Superior temporal gyrus (tissue), 1 donor: Measurements from ENCODE around the gene RAB3C.

Source experiments
- DNase-seq: peaks from one replicate; pipeline ENCODE4 v3.0.0-alpha.2; 2016; ENCODE audit errors: extremely low spot score

Gene RAB3C

DNA sequence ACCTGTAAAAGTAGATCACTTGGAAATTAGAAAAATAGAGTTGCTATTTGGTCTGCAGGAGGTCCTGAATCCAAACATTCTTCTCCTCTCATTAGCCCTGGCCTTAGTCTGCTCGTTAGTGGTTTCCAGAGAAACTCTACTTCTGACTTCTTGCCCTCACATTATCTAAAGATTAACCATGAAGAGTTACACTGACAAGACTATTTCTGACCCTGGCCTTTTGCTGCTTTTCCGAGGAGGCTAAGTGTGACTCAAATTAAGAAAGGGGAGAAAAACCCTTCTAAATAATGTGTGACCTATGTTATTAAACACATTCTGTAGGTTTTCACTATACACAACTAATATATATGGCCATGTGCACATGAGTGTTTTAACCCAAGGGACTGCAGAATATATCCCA lies 302.4 kb downstream of the RAB3C start:
- no peak for DNase-seq

DNA sequence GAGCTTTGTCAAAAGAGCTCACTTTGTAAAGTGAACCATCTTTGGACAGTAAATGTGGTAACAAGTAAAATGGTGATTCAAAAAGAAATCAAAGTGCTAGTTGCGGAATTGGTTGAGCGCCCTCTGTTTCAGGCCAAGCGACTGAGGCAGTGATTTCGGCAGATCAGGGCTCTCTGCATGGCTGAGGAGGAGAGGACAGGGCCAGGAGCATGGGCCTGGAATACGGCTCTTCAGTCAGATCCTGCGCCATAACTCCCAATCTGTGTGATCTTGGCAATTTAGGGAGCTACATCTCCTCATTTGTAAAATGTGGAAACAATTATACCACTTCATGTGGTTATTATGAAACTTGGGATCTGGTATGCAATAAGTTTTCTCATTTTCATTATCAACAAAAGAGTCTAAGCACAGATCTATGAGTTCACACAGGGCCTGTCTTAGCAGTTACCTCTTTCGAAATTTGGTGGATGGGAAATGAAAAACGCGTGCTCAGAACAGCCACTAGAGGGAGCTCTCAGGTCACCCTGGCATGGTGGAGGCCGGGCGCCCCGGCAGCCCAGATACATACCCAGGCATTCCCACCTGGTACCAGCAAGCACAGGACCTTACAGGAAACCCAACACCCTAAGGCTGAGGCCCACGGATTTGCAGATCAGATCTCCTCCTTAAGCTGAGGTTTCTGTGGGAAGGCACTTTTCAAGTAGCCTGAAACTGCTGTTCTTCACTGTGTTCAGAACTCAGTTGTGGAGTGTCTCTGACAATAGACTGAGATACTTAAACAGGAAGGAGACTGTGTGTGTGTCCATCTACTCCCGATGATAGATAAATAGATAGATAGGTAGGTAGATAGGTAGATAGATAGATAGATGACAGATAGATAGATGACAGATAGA lies 303.7 kb downstream of the RAB3C start:
- DNase-seq, result peak; percentile 81

- DNase-seq, result no peak
These were observed 304.4 kb downstream of the RAB3C start for GRCh38 chr5:58887311-58887710.

DNA sequence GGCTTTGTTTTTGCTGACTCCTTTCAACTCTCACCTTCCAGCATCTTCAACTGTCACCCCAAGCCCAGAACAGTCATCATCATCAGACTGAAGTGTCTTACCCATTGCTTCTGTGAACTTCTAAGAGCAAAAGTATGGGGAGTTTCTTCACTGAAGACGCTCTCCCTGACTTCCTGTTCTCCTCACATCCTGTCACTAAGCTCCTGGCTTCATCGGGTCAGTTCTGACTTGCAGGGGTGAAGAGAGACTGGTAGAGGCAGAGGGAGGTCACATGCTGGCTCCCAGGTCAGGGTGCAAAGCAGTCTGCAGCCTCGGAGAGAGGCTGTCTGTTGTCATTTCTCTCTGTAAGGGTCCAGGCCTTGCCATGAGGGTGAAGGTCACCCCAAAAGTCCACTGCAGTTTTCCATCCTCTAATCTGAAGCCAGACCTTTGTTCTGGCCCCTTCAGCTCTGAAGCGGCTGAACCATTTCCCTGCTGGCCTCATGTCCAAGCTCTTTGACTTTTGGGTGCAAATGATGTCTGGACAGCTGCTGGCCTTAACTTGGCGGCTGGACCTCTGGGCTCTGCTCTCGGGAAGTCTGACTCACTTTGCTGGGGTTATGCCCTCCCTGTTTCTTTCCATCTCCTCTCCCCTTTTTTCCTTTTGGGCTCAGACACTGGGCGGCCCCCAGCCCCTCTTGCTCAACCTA lies 305.0 kb downstream of the RAB3C start:
- DNase-seq, result no peak

DNA sequence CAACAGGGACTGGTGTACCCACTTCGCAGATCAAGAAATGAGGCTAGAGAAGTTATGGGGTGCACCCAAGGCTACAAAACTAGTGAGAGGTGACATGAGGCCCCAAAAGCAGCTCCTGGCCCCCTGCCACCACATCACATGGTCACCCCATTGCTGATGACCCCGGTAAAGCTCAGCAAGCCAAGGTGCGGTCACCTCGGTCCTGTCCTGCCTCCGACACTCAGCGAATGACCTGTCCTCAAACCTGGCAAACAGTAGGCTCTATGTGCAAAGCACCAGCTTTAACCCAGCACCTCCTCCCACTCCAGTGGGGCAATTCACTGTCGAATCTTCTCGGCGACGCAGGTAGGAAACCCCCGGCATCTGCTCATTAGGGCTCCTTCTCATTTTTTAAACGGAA lies 307.4 kb downstream of the RAB3C start:
- no peak for DNase-seq

DNA sequence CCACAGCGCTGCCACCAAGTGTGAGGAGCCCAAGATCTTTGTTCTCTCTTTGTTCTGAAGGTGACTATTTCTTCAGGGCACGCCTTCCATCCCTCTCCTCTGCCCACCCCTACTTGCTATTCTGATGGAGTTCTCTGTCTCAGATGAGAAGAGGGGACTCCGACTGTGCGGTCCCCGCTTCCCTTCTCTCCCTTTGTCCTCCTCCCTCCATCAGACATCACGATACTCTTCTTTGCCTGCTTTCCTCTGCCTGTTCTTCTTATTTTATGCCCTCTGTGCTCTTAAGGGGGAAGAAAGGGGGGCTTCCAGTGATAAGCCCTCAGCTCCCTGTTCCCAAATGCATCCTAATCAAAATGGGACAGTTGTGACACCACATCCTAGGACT lies 307.8 kb downstream of the RAB3C start:
- no peak for DNase-seq

DNA sequence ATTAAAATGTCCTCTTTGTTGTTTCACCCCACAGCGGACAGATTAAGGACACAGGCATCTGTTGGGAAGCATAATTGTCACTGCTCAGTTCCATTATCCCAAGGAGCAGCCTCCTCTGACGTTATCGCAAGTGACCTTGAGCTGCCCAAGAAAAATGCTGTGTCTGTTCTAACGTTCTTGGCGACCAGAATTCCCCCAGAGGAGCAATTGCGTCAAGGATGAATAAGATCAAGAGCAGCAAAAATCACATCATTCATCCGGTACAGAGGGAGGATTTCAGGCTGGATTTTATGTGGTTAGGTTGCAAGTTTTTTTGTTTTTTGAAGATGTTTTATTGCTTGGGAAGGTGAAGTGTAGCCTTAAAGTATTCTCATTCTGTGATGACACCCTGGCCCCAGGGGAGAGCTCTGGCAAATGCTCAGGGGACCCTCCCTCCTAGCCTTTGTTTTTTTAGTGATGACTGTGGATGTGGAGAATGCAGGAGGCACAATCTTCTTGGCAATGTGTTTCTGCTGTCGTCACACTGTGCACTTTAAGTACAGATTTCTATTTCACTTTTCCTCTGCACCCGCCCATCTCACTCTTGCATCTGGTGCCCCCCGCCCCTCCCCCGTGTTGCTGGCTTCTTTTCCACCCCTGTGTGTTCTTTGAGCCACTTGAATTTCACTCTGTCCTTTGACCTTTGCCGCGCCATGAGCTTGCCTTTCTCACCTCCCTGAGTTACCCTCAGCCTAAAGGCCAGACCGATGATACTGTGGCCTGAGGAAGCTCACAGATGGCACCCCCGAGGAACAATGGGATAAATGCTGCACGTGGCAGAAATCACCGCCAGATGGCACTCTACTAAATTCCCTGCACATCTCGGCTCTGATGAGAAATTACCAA lies 308.5 kb downstream of the RAB3C start:
- peak; percentile 87 for DNase-seq

- no peak for DNase-seq
These were observed 309.1 kb downstream of the RAB3C start for GRCh38 chr5:58891971-58892343.

GRCh38 chr5:58893551-58893950 lies 310.7 kb downstream of the RAB3C start:
- no peak for DNase-seq

DNA sequence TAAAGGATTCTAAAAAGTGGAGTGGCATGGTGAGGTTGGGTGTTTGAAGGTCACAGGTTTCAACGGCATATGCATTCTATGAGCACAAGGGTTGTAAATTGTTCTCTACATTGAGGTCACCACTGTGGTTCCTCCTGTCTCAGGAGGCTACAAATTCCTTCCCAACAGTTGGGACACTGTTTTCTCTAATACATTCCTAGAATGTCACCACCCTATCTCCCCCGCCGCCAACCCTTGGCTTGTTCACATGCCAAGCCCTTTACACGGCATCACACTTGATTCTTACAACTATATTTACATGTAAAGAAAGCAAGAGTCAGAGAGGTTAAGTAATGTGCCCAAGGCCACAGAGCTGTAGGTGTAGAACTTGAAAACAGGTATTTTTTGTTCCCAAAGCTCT lies 315.1 kb downstream of the RAB3C start:
- DNase-seq, result no peak

DNA sequence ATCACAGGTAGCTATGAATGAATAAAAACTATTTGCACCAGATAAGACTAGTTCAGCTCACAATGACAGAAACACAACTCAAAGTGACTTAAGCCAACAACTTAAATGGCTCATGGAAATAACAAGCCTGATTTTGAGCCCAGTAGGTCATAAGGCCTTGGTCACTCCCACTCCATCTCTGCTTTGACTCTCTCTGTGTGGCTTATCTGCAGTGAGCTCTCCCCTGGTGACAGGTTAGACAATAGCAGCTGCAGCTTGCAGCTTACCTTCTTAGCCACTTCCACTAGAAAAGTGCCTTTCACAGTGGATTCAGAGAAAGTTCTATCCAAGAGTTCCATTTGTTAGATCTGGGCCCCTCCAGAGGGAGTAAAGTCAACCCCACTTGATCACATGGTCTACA lies 315.7 kb downstream of the RAB3C start:
- DNase-seq, result no peak

DNA sequence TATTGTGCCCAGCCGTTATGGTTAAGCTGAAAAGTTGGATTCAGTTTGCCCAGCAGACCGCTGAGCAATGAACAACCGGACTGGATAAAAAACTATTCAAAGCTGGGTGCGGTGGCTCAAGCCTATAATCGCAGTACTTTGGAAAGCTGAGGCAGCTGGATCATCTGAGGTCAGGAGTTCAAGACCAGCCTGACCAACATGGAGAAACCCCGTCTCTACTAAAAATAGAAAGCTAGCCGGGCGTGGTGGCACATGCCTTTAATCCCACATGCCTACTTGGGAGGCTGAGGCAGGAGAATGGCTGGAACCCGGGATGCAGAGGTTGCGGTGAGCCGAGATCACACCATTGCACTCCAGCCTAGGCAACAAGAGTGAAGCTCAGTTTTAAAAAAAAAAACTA lies 318.4 kb downstream of the RAB3C start:
- no peak for DNase-seq

GRCh38 chr5:58902305-58902704 lies 319.4 kb downstream of the RAB3C start:
- no peak for DNase-seq

DNA sequence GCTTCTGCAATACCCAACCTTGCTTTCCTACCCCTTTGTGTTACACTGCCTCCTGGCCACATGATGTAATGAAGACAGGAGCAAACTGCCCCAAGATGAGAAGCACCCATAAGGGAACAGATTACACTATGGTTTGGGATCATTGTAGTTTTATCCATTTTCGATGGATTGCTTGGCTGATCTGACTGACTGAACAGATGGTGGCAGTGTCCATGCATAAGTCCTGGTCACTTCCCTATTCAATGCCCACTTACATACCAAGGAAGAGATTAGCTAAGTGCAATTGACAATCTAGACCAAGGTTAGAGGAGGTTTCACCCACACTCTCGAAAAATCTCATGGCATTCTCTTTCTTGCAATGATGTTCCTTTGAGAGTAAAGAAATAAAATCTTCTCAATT lies 319.9 kb downstream of the RAB3C start:
- no peak for DNase-seq

DNA sequence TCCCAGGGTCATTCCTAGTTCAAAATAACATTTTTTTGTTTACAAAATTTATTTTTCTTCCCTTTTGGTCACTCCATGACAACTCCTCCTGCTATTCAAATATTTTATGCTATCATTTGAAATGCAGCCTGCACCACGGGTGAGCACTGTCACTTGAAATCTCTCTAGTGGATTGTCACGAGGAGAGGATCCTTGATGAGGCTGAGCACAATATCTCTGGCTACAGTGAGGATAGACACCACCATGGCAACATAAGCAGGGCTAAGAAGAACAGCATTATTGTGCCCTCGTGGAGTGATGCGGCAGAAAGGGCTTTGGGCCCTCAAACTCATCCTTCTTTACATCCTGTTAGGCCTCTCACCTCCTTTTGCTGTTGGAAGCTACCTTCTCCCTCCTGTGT lies 321.9 kb downstream of the RAB3C start:
- no peak for DNase-seq

DNA sequence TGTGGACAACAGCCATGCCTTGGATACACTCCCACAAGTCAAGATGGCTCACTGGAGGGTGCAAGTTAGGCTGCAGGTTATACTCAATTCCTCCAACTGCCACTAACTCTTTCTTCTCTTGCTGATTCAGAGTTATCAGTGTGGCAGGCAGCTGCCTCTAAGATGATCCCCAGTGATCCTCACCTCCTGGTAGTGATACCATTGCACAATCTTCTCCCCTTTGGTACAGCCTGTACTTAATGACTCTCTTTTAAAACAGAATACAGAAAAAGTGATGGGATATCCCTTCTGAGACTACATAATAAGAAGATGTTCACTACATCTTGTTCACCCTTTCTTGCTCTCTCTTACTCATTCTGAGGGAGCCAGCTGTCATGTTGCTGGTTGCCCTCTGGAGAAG lies 323.1 kb downstream of the RAB3C start:
- DNase-seq, result no peak
